ENCODE data around the gene MLH1. TPM values are rescaled to one million over a fixed set of nuclear protein-coding genes. Genes with fewer than 3 reads are reported as not detected.
"Not testable (repeated sequence)": the region's sequence is repeated elsewhere in the genome, so short reads cannot be mapped to it uniquely, and the experiment has no call there.

Gene MLH1
- 10 to 100 TPM; 25.7 to 27.7 TPM for total RNA-seq
- 54.1 to 64.4 reads per million in 2 donors for total RNA-seq

- peaks cover 12% of the 10 kb centered on the region for H3K36me3 Mint-ChIP-seq (ENCODE audit: low read depth)
- ATAC-seq (peak; percentile 86), DNase-seq (peak; percentile 90 to 96 (median 96))
- no peaks in the 10 kb centered on the region for H3K27me3 Mint-ChIP-seq
- H3K27ac Mint-ChIP-seq, result no peak within 1 kb of the TSS
- peaks cover 29% of the 10 kb centered on the region for H3K4me1 Mint-ChIP-seq
- no peaks in the 10 kb centered on the region for H3K9me3 ChIP-seq (ENCODE audit: control insufficient read depth, low read length, poor library complexity, severe bottlenecking)
- H3K4me3 Mint-ChIP-seq, result no peak within 1 kb of the TSS
These were observed at the start of gene MLH1 for GRCh38 chr3:36993326-36994283. TSS of gene MLH1 (plus strand) at chr3:36993518. CDS start at chr3:36993548, 30 bp downstream.

DNA sequence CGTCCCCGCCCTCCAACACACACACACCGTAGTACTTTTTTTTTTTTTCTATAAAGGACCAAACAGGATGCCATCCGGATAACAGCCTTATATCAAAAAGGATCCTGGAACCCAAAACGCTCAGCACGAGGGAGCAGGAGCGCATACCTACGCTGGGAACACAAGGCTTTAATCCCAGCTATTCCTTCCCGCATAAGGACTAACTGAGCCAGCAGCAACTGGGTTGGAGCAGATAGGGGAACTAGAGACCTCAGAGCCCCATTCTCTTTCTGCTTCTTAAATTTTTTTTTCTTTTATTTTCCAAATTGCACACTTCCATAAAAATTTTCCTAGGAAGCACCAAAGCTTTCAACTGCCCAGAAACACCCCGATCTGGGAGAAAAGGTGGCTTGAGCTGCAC, 49.7 kb upstream of the MLH1 start:
- DNase-seq (no peak), ATAC-seq (no peak)
- Mint-ChIP-seq H3K27me3 (no peaks in the 10 kb centered on the region), H3K27ac (peak overlapping the region; percentile 11), H3K4me1 (peaks cover 16% of the 10 kb centered on the region), H3K4me3 (peak overlapping the region; percentile 87), H3K36me3 (ENCODE audit: low read depth) (peaks cover 2% of the 10 kb centered on the region)
- H3K9me3 ChIP-seq (ENCODE audit: control insufficient read depth, low read length, poor library complexity, severe bottlenecking), result no peaks in the 10 kb centered on the region

- ATAC-seq (peak; percentile 37), DNase-seq (peak; percentile 10 to 26 (median 12))
- Mint-ChIP-seq H3K36me3 (ENCODE audit: low read depth) (peaks cover 3% of the 10 kb centered on the region), H3K27me3 (no peaks in the 10 kb centered on the region), H3K27ac (peak overlapping the region; percentile 11), H3K4me3 (peak overlapping the region; percentile 87), H3K4me1 (peaks cover 16% of the 10 kb centered on the region)
- H3K9me3 ChIP-seq (ENCODE audit: control insufficient read depth, low read length, poor library complexity, severe bottlenecking), result no peaks in the 10 kb centered on the region
These were observed 49.2 kb upstream of the MLH1 start for GRCh38 chr3:36944012-36944640.

DNA sequence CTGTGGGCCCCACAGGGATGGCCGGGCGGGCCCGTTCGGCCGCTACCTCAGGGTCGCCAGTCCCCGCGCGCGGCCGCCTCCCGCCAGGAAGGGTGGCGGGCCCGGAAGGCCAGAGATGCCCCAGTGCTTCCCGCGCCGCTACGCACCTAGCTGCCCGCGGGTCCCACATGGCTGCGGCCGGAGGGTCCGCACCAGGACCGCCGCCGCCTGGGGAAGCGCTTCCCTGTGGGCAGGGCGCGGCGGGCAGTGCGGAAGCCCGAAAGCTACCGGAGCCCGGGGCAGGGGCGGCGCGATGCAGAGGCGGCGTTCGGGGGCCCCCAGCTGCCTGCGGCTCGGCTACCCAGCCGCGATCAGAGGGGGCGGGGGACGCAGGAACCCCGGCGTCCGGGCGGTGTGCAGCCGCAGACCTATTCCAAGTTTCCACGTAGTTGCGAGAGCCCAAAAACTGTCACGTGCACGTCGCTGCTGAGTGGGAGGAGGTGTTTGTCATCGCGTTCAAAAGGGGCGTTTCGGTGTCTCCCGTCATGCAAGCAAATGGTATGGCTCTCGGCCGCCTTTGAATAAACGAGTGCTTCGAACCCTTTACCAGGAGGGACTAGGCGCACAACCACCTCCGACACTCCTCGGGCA, 48.6 kb upstream of the MLH1 start, which contains the start of gene TRANK1:
Gene TRANK1, minus strand, starts transcription at position 414 of the 630 bp plus-strand sequence. Its CDS starts 245 bp downstream, at position 169.
- peaks cover 14% of the 10 kb centered on the region for H3K4me1 Mint-ChIP-seq
- ATAC-seq, result peak; percentile 96
- H3K4me3 Mint-ChIP-seq, result peak within 1 kb of the TSS; percentile 87
- DNase-seq, result peak; percentile 62 to 72 (median 68)
- H3K36me3 Mint-ChIP-seq (ENCODE audit: low read depth), result peaks cover 6% of the 10 kb centered on the region
- H3K9me3 ChIP-seq (ENCODE audit: control insufficient read depth, low read length, poor library complexity, severe bottlenecking), result no peaks in the 10 kb centered on the region
- no peaks in the 10 kb centered on the region for H3K27me3 Mint-ChIP-seq
- peak within 1 kb of the TSS; percentile 70 for H3K27ac Mint-ChIP-seq

DNA sequence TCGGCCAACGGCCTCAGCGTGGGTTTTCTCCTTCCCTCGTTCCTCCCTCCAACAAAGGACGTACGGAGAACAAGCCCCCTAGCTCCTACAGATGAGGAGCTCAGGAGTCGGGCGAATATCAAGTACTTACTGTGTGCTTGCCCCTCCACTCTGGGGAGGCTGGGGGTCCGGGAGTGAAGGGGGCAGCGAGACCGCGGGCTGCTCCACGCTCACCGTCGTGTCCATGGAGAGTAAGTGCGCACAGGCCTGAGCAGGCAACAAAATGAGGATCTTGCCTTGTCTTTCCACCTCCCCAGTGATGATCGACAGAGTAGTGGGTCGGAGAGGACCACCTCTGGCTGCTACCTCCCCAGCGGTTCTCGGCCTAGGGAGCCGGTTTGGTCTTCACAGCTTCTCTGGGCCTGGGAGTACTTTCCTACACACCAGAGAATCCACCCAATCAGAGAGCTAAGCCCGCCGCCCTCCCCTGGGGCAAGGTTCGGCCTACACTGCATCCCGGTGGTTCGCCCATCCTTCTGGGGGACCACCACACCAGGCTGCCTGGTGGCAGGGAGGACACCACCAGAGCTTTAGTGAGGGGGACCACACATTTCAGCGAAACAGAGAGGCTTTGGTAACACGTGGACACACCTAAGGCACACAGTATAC, 47.9 kb upstream of the MLH1 start:
- no peak for DNase-seq
- Mint-ChIP-seq H3K27me3 (no peaks in the 10 kb centered on the region), H3K4me1 (peaks cover 14% of the 10 kb centered on the region), H3K27ac (peak overlapping the region; percentile 70), H3K36me3 (ENCODE audit: low read depth) (peaks cover 6% of the 10 kb centered on the region), H3K4me3 (peak overlapping the region; percentile 87)
- H3K9me3 ChIP-seq (ENCODE audit: control insufficient read depth, low read length, poor library complexity, severe bottlenecking), result no peaks in the 10 kb centered on the region
- ATAC-seq, result no peak

GRCh38 chr3:36947814-36948213, 45.5 kb upstream of the MLH1 start:
- not testable (repeated sequence) for H3K9me3 ChIP-seq (ENCODE audit: control insufficient read depth, low read length, poor library complexity, severe bottlenecking); ATAC-seq; H3K27me3 Mint-ChIP-seq; H3K36me3 Mint-ChIP-seq (ENCODE audit: low read depth); DNase-seq; H3K4me1 Mint-ChIP-seq; H3K27ac Mint-ChIP-seq; H3K4me3 Mint-ChIP-seq

- no peak overlapping the region for H3K4me3 Mint-ChIP-seq
- H3K4me1 Mint-ChIP-seq, result peaks cover 13% of the 10 kb centered on the region
These were observed 38.7 kb upstream of the MLH1 start for GRCh38 chr3:36954452-36955134.

DNA sequence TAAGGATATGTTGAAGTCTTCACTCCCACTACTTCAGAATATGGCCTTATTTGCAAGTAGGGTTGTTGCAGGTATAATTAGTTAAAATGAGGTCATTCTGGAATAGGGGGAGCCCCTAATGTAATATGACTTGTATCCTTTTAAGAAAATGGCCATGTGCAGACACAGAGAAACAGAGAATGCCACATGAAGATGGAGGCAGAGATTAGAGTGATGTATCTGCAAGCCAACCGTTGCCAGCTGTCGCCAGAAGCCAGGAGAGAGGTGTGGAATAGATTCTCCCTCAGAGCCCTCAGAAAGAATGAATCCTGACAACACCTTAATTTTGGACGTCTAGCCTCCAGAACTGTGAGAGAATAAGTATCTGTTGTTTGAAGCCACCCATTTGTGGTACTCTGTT, 37.2 kb upstream of the MLH1 start:
- DNase-seq (no peak), ATAC-seq (no peak)
- Mint-ChIP-seq H3K4me1 (peaks cover 13% of the 10 kb centered on the region), H3K27me3 (no peaks in the 10 kb centered on the region), H3K36me3 (ENCODE audit: low read depth) (no peaks in the 10 kb centered on the region), H3K27ac (no peak overlapping the region), H3K4me3 (no peak overlapping the region)
- no peaks in the 10 kb centered on the region for H3K9me3 ChIP-seq (ENCODE audit: control insufficient read depth, low read length, poor library complexity, severe bottlenecking)

More at GRCh38 chr3:36954452-36955134, 38.7 kb upstream of the MLH1 start:
- no peak for DNase-seq
- Mint-ChIP-seq H3K27me3 (no peaks in the 10 kb centered on the region), H3K27ac (no peak overlapping the region), H3K36me3 (ENCODE audit: low read depth) (no peaks in the 10 kb centered on the region)
- H3K9me3 ChIP-seq (ENCODE audit: control insufficient read depth, low read length, poor library complexity, severe bottlenecking), result no peaks in the 10 kb centered on the region
- no peak for ATAC-seq

DNA sequence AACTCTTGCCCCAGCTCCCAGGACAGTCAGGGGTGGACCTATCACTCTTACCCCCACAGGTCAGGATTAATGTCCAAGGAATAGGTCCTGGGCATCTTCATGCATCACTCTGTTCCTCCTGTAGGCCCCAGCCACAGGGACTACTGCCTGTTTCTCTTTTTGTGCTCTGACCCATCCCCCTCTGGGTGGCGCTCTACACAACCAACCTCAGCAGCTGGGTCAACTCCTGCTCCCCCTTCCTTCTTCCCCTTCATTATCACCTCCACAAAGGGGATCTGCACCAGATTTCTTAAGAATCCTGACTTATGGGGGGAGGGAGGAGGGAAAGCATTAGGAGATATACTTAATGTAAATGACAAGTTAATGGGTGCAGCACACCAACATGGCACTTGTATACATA, 36.3 kb upstream of the MLH1 start:
- H3K27ac Mint-ChIP-seq, result no peak overlapping the region
- no peak overlapping the region for H3K4me3 Mint-ChIP-seq
- no peaks in the 10 kb centered on the region for H3K9me3 ChIP-seq (ENCODE audit: control insufficient read depth, low read length, poor library complexity, severe bottlenecking)
- DNase-seq (no peak), ATAC-seq (no peak)
- H3K27me3 Mint-ChIP-seq, result no peaks in the 10 kb centered on the region
- peaks cover 13% of the 10 kb centered on the region for H3K4me1 Mint-ChIP-seq
- H3K36me3 Mint-ChIP-seq (ENCODE audit: low read depth), result no peaks in the 10 kb centered on the region

DNA sequence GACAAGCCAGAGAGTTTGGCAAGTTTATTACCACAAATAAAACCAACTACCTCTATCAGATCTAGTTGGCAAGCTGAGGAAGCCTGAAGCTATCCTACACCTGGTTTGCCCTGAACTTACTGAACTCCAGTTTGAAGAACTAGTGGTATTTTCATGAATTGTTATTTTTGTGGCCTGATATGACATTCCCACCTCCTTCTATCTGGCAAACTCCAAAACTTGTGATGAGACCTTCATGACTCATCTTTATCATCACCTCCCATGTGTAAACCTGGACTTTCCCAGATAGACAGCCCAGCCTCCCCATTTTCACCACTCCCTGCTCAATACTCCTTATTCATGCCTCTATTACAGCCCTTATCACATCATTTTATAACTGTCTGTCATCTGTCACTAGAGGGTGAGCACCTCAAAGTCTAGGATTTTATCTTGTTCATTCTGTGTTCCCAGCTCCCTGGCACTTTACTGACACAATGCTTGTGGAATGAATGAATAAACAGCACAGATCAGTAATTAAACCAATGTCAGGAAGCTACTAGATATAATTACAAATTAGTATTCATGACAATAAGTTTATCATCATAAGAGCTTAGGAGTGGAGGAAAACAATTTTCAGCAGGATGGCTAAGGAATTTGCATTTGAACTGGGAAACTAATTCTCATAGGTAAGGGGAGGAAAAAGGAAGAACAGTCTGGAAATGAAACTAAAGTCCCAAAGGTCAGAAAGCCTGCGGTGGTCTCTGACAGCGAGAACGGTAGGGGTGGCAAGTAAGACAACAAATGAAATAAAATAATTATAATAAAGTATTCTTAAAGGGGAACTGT, 35.2 kb upstream of the MLH1 start:
- Mint-ChIP-seq H3K4me3 (no peak overlapping the region), H3K27me3 (no peaks in the 10 kb centered on the region), H3K27ac (no peak overlapping the region), H3K36me3 (ENCODE audit: low read depth) (no peaks in the 10 kb centered on the region), H3K4me1 (peaks cover 13% of the 10 kb centered on the region)
- no peaks in the 10 kb centered on the region for H3K9me3 ChIP-seq (ENCODE audit: control insufficient read depth, low read length, poor library complexity, severe bottlenecking)
- DNase-seq (no peak), ATAC-seq (no peak)

DNA sequence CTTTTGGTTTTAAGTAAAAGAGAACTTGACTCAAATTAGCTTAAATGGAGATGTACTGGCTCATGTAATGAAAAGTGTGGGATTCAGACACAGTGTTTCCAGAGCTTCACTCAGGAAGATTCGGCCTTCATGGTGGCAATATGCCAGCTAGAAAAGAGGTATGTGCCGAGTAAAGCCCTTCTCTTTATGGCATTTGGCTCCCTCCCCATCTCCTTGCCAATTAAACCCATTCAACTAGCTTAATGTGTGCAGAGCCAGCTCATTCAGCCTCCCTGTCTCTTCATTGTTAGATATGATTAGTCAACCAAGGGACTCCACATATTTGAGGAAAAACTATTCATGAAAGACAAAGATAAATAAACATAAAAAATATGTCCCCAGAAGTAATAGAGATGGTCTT, 33.5 kb upstream of the MLH1 start:
- H3K9me3 ChIP-seq (ENCODE audit: control insufficient read depth, low read length, poor library complexity, severe bottlenecking), result no peaks in the 10 kb centered on the region
- Mint-ChIP-seq H3K4me1 (peaks cover 15% of the 10 kb centered on the region), H3K27ac (no peak overlapping the region), H3K27me3 (no peaks in the 10 kb centered on the region), H3K4me3 (no peak overlapping the region), H3K36me3 (ENCODE audit: low read depth) (no peaks in the 10 kb centered on the region)
- ATAC-seq (no peak), DNase-seq (no peak)

DNA sequence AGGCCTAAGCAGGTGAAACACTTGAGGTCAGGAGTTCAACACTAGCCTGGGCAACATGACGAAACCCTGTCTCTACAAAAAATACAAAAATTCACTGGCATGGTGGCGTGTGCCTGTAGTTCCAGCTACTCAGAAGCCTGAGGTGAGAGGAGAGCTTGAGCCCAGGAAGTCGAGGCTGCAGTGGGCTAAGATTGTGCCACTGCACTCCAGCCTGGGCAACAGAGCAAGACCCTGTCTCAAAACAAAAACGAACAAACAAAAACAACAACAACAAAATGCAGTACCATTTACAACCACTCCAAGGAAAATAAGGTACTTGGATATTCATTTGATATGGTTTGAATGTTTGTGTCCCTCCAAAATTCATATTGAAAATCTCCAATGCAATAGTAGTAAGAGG, 32.8 kb upstream of the MLH1 start:
- no peak for DNase-seq
- no peak overlapping the region for H3K27ac Mint-ChIP-seq
- H3K9me3 ChIP-seq (ENCODE audit: control insufficient read depth, low read length, poor library complexity, severe bottlenecking), result no peaks in the 10 kb centered on the region
- peaks cover 14% of the 10 kb centered on the region for H3K4me1 Mint-ChIP-seq
- no peaks in the 10 kb centered on the region for H3K36me3 Mint-ChIP-seq (ENCODE audit: low read depth)
- no peak for ATAC-seq
- H3K27me3 Mint-ChIP-seq, result no peaks in the 10 kb centered on the region
- H3K4me3 Mint-ChIP-seq, result no peak overlapping the region

Data from T-helper 17 cell (primary cell).